Left ventricle myocardium inferior (tissue), 1 donor: ENCODE data around the gene PLEKHN1. TPM values are rescaled to one million over a fixed set of nuclear protein-coding genes. Genes with fewer than 3 reads are reported as not detected.

Experiments used
- DNase-seq: peaks from one replicate; pipeline ENCODE4 v3.0.0-alpha.2; 2020
- H3K27ac ChIP-seq: fragments of 200-600 bp; replicated peaks from 2 replicates; pipeline ENCODE4 v1.8.0; 2021
- H3K27me3 ChIP-seq: fragments of 200-600 bp; 2 replicates; pipeline ENCODE4 v1.8.0; 2021; ENCODE audit warnings: low read depth
- H3K36me3 ChIP-seq: fragments of 200-600 bp; 2 replicates; pipeline ENCODE4 v1.8.0; 2021
- H3K4me1 ChIP-seq: fragments of 200-600 bp; 2 replicates; pipeline ENCODE4 v1.8.0; 2021
- H3K4me3 ChIP-seq: fragments of 200-600 bp; 2 replicates; pipeline ENCODE4 v1.8.0; 2021; ENCODE audit warnings: mild to moderate bottlenecking, moderate library complexity
- H3K9me3 ChIP-seq: fragments of 200-600 bp; replicated peaks from 2 replicates; pipeline ENCODE4 v1.8.0; 2021
- CTCF ChIP-seq: fragments of 200-600 bp; IDR thresholded peaks from 2 replicates; pipeline ENCODE4 v1.8.0; 2021; ENCODE audit warnings: antibody characterized with exemption, mild to moderate bottlenecking, borderline replicate concordance
- intact Hi-C: fragments of 100-400 bp; cut with micrococcal nuclease; formaldehyde crosslinking; loops from one replicate; pipeline ENCODE4 v1.11.0; 2022
- total RNA-seq: library from RNA; stranded (reverse); fragmentation: NEBNext Ultra II Directional; extraction: Animal tissue kit (Norgen Biotek cat#: 25700); gene quantifications from one replicate; pipeline ENCODE4 v1.2.1, GENCODE V29; 2021
- donor health status: DM: no; HTN: yes; CAD: no; lungs with severe emphysema.

Gene PLEKHN1
- total RNA-seq, 1 donor from 2014 or later: not detected

- Histone ChIP-seq H3K4me1 (peaks cover 56% of the 10 kb centered on the region), H3K4me3 (peak overlapping the region; percentile 74), H3K27ac (peak overlapping the region; percentile 97)
These were observed 13.4 kb downstream of the PLEKHN1 start for GRCh38 chr1:979744-980072.

GRCh38 chr1:980137-980571 is 13.9 kb downstream of the PLEKHN1 start:
- peaks cover 17% of the 10 kb centered on the region for H3K36me3 ChIP-seq
- H3K27ac ChIP-seq: peak overlapping the region; percentile 97
- H3K27me3 ChIP-seq: peaks cover 39% of the 10 kb centered on the region
- intact Hi-C loops: loop anchor here (10.0 kb wide), 1 partner anchor 85 kb away; no protein-coding TSS in a partner anchor
- no peak for DNase-seq
- H3K9me3 ChIP-seq: no peaks in the 10 kb centered on the region
- H3K4me3 ChIP-seq: peak overlapping the region; percentile 74
- no peak for TF ChIP-seq CTCF
- peaks cover 56% of the 10 kb centered on the region for H3K4me1 ChIP-seq

More at GRCh38 chr1:979744-980072, 13.4 kb downstream of the PLEKHN1 start:
- Histone ChIP-seq H3K36me3 (peaks cover 17% of the 10 kb centered on the region), H3K27me3 (peaks cover 43% of the 10 kb centered on the region), H3K9me3 (no peaks in the 10 kb centered on the region)
- intact Hi-C loops: loop anchor here (10.0 kb wide), 1 partner anchor 85 kb away; no protein-coding TSS in a partner anchor
- no peak for TF ChIP-seq CTCF
- DNase-seq: no peak

DNA sequence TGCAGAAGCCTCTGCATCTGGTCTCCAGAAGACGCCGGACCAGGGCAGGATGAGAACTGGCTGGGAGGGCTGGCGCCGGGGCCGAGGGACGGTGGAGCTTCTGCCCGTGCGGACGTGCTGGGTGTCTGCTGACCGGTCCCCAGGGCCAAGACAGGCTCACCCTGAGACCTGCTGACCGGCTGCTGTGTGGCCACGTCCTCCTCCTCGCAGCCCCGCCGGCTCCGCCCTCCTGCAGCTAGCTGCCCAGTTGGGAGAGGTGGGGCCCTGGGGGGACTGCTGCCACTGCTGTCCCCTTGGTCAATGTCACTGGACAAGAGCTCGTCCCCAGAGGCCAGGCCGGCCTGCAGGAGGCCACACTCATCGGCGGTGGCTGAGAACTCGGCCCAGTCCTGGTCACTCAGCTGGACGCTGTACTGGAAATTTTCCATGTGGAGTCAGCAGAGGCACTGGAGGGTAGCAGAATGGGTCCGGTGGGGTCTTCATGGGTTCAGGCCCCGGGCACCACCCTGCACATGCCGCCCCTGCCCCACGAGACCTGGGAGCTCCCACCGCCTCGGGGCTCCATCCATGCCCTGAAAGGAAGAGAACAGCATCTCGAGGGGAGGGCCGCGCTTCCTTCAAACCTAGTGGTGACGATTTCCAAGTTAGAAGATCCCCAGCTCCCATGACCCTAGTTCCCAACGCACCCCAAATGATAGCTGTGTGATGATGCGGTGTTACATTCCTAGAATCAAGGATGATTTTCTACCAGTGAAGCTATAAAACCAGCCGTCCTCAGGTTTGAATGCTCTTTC is 14.5 kb downstream of the PLEKHN1 start:
- Histone ChIP-seq H3K4me3 (peak overlapping the region; percentile 74), H3K27ac (peak overlapping the region; percentile 97)

DNA sequence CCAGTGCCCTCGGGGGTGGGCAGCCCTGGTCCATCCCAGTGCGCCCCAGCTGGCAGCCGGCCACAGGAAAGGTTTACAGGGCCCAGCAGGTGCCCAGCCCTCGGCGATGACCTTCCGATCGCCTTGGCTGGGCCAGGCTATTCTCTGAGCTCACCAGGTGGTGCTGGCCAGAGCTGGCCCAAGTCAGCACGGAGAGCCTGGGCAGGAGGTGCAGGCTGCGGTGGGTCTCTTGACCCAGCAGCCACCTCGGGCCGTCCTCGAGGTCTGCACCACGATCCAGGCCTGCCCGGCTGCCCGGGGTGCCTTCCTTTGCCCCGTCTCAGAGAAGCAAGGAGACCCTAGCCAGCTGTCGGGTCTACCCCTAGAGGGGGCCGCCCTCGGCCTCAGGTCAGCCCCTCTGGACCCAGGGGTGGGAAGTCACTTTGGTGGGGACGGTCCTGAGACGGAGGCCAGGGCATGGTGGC is 15.2 kb downstream of the PLEKHN1 start:
- peaks cover 49% of the 10 kb centered on the region for H3K4me1 ChIP-seq
- H3K27me3 ChIP-seq: peaks cover 26% of the 10 kb centered on the region
- no peak for TF ChIP-seq CTCF
- intact Hi-C loops: loop anchor here (10.0 kb wide), 1 partner anchor 83 kb away; no protein-coding TSS in a partner anchor
- H3K9me3 ChIP-seq: no peaks in the 10 kb centered on the region
- H3K27ac ChIP-seq: peak overlapping the region; percentile 97
- DNase-seq: peak; percentile 26
- peaks cover 17% of the 10 kb centered on the region for H3K36me3 ChIP-seq
- peak overlapping the region; percentile 74 for H3K4me3 ChIP-seq

More for the DNA sequence above, 14.5 kb downstream of the PLEKHN1 start:
- no peak for TF ChIP-seq CTCF
- peaks cover 32% of the 10 kb centered on the region for H3K27me3 ChIP-seq
- peaks cover 56% of the 10 kb centered on the region for H3K4me1 ChIP-seq
- intact Hi-C loops: loop anchor here (10.0 kb wide), 1 partner anchor 84 kb away; no protein-coding TSS in a partner anchor
- no peaks in the 10 kb centered on the region for H3K9me3 ChIP-seq
- DNase-seq: peak; percentile 87
- H3K36me3 ChIP-seq: peaks cover 17% of the 10 kb centered on the region

GRCh38 chr1:981955-982558 is 15.8 kb downstream of the PLEKHN1 start, which contains the start of gene PERM1:
Gene PERM1, minus strand, starts transcription at chr1:982093. Its CDS starts 1,064 bp downstream, at chr1:981029.
- Histone ChIP-seq H3K27me3 (peaks cover 26% of the 10 kb centered on the region), H3K36me3 (peaks cover 17% of the 10 kb centered on the region), H3K4me3 (peak within 1 kb of the TSS; percentile 74), H3K9me3 (no peaks in the 10 kb centered on the region), H3K4me1 (peaks cover 49% of the 10 kb centered on the region), H3K27ac (peak within 1 kb of the TSS; percentile 97)
- DNase-seq: peak; percentile 86
- intact Hi-C loops: loop anchor here (10.0 kb wide), 1 partner anchor 83 kb away; no protein-coding TSS in a partner anchor
- TF ChIP-seq CTCF: no peak
